ENCODE results near the gene CRISP1. TPM values are rescaled to one million over a fixed set of nuclear protein-coding genes. Genes with fewer than 3 reads are reported as not detected.

Gene CRISP1
- total RNA-seq, 4 donors from 2014 or later: not detected

- Histone ChIP-seq H3K9me3 (no peaks in the 10 kb centered on the region), H3K4me1 (no peaks in the 10 kb centered on the region), H3K4me3 (replicated peaks in 1 of 3) (no peak overlapping the region), H3K36me3 (no peaks in the 10 kb centered on the region), H3K27me3 (no peaks in the 10 kb centered on the region), H3K27ac (no peak overlapping the region)
- 55 to 63% methylated on average over 5 of the region's 5 CpGs for WGBS, 2 donors
- TF ChIP-seq CTCF (IDR thresholded peaks at IDR 0.05) (no peak), POLR2A (IDR thresholded peaks at IDR 0.05) (no peak)
- intact Hi-C loops (cut with DNase I): no loop called here
- DNase-seq: no peak
These were observed 39.5 kb downstream of the CRISP1 start for GRCh38 chr6:49826743-49827406.

DNA sequence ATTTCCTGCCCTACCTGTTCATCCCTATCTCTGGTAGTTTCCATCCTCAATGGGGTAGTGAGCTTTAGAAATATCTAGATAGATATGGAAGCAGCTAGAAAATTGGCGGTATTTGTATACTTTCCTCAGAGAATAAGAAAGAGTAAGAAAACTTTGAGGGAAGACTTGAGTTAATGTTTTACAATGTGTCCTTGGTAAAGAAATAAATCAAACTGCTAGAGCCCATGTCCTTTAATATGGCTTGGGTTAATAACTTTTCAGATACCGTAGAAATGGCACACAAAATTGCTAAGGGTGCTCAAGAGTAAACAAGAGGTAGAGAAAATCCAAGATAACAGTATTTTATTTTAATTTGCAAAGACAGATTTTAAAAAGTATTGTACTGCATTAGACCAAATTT lies 51.2 kb downstream of the CRISP1 start:
- Histone ChIP-seq H3K4me1 (no peaks in the 10 kb centered on the region), H3K36me3 (no peaks in the 10 kb centered on the region), H3K4me3 (replicated peaks in 1 of 3) (no peak overlapping the region), H3K27ac (no peak overlapping the region), H3K9me3 (no peaks in the 10 kb centered on the region), H3K27me3 (no peaks in the 10 kb centered on the region)
- DNase-seq: no peak
- whole genome bisulfite sequencing, 2 donors: 91 to 96% methylated on average over 2 of the region's 2 CpGs
- no peak for TF ChIP-seq POLR2A (IDR thresholded peaks at IDR 0.05)
- TF ChIP-seq CTCF (IDR thresholded peaks at IDR 0.05): no peak
- intact Hi-C loops (cut with DNase I): no loop called here

DNA sequence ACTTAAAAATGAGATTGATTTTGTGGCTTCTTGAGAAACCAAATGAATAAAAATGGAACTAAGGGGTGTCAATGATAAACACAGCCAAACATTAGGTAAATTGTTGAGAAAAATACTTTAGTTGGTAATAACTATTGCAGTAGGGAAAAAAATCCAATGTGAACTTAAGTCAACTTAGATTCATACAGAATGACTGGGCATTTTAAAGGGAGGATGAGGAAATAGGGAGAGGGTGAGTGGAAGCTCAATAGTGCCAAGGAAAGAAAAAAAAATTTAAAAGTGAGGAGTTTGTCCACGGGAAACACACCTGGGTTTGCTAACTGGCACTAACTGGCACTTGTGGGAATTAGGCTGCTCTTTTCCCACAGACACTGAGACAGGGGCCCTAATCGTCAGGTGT lies 53.1 kb downstream of the CRISP1 start:
- Histone ChIP-seq H3K4me3 (replicated peaks in 1 of 3) (no peak overlapping the region), H3K36me3 (no peaks in the 10 kb centered on the region), H3K4me1 (no peaks in the 10 kb centered on the region), H3K27me3 (no peaks in the 10 kb centered on the region), H3K27ac (no peak overlapping the region), H3K9me3 (no peaks in the 10 kb centered on the region)
- intact Hi-C loops (cut with DNase I): no loop called here
- DNase-seq: no peak
- TF ChIP-seq POLR2A (IDR thresholded peaks at IDR 0.05) (no peak), CTCF (IDR thresholded peaks at IDR 0.05) (no peak)
- 64 to 75% methylated on average over 2 of the region's 2 CpGs for WGBS, 2 donors

GRCh38 chr6:49806145-49806544 lies 60.2 kb downstream of the CRISP1 start:
- no peak for TF ChIP-seq POLR2A (IDR thresholded peaks at IDR 0.05)
- no peak for TF ChIP-seq CTCF (IDR thresholded peaks at IDR 0.05)
- no peak for DNase-seq
- 56 to 63% methylated on average over 4 of the region's 4 CpGs for WGBS, 2 donors
- Histone ChIP-seq H3K36me3 (no peaks in the 10 kb centered on the region), H3K27me3 (no peaks in the 10 kb centered on the region), H3K9me3 (no peaks in the 10 kb centered on the region), H3K4me3 (replicated peaks in 1 of 3) (no peak overlapping the region), H3K4me1 (no peaks in the 10 kb centered on the region), H3K27ac (no peak overlapping the region)
- intact Hi-C loops (cut with DNase I): no loop called here

DNA sequence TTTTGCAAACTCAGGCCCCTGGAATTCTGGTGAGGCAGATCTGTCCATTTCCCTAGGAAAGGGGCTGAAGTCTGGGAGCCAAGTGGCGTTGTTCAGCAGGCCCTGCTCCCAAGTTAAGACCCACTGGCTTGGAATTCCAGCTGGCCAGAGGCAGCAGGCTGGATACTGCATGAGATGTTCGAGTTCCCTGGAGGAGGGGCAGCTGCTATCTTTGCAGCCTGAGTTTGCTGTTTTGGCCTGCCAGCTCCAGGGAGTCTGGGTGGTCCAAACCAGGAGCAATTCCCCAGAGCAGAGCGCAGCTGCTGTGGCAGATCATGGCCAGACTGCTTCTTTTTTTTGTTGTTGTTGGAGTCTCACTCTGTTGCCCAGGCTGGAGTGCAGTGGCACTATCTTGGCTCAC lies 61.1 kb downstream of the CRISP1 start:
- WGBS, 2 donors: 84 to 94% methylated on average over 3 of the region's 3 CpGs
- DNase-seq: no peak
- intact Hi-C loops (cut with DNase I): no loop called here
- Histone ChIP-seq H3K36me3 (no peaks in the 10 kb centered on the region), H3K27me3 (no peaks in the 10 kb centered on the region), H3K4me3 (replicated peaks in 1 of 3) (no peak overlapping the region), H3K27ac (no peak overlapping the region), H3K9me3 (no peaks in the 10 kb centered on the region), H3K4me1 (no peaks in the 10 kb centered on the region)
- TF ChIP-seq CTCF (IDR thresholded peaks at IDR 0.05): no peak
- no peak for TF ChIP-seq POLR2A (IDR thresholded peaks at IDR 0.05)
